H9 (cell line): ENCODE data around the gene CNOT9. TPM values are rescaled to one million over a fixed set of nuclear protein-coding genes. Genes with fewer than 3 reads are reported as not detected.

ENCODE experiments used
- DNase-seq: peaks from one replicate; pipeline ENCODE4 v3.0.0-alpha.2; 2017
- H2AFZ ChIP-seq: one replicate; pipeline ENCODE4 v1.6.1; 2013; ENCODE audit warnings: mild to moderate bottlenecking, low read length, control low read depth, moderate library complexity
- H2AK5ac ChIP-seq: 2 replicates; pipeline ENCODE4 v1.6.1; 2013; ENCODE audit warnings: low read length, control low read depth, mixed read lengths; ENCODE audit not compliant: insufficient read length
- H2BK120ac ChIP-seq: one replicate; pipeline ENCODE4 v1.6.1; 2013; ENCODE audit warnings: low read depth, mild to moderate bottlenecking, low read length, control low read depth, inconsistent platforms; ENCODE audit not compliant: poor library complexity, severe bottlenecking
- H2BK12ac ChIP-seq: 2 replicates; pipeline ENCODE4 v1.6.1; 2013; ENCODE audit warnings: low read length, control low read depth, mixed read lengths, low read depth; ENCODE audit not compliant: insufficient read length
- H2BK15ac ChIP-seq: 2 replicates; pipeline ENCODE4 v1.6.1; 2013; ENCODE audit warnings: low read depth, low read length, control low read depth
- H2BK20ac ChIP-seq: one replicate; pipeline ENCODE4 v1.6.1; 2013; ENCODE audit warnings: low read depth, mild to moderate bottlenecking, low read length, control low read depth, inconsistent platforms; ENCODE audit not compliant: poor library complexity, severe bottlenecking
- H2BK5ac ChIP-seq: 2 replicates; pipeline ENCODE4 v1.6.1; 2013; ENCODE audit warnings: low read length, control low read depth, mixed read lengths; ENCODE audit not compliant: insufficient read length
- H3K14ac ChIP-seq: 2 replicates; pipeline ENCODE4 v1.6.1; 2013; ENCODE audit warnings: low read length, control low read depth; ENCODE audit not compliant: insufficient read depth
- H3K18ac ChIP-seq: 2 replicates; pipeline ENCODE4 v1.6.1; 2013; ENCODE audit warnings: low read depth, mild to moderate bottlenecking, mixed read lengths, low read length, control low read depth; ENCODE audit not compliant: insufficient read length
- H3K23ac ChIP-seq: 2 replicates; pipeline ENCODE4 v1.6.1; 2013; ENCODE audit warnings: low read length, control low read depth, mixed read lengths, low read depth; ENCODE audit not compliant: insufficient read length
- H3K23me2 ChIP-seq: 2 replicates; pipeline ENCODE4 v1.6.1; 2013; ENCODE audit warnings: low read depth, mild to moderate bottlenecking, mixed read lengths, low read length, control low read depth; ENCODE audit not compliant: insufficient read length, poor library complexity, severe bottlenecking
- H3K27ac ChIP-seq: 2 replicates; pipeline ENCODE4 v1.5.1; 2013; ENCODE audit warnings: low read length, control low read depth, mixed read lengths, low read depth; ENCODE audit not compliant: insufficient read length
- H3K27me3 ChIP-seq: 2 replicates; pipeline ENCODE4 v1.6.1; 2013; ENCODE audit warnings: low read length, control low read depth, inconsistent platforms; ENCODE audit not compliant: insufficient read depth
- H3K4ac ChIP-seq: 2 replicates; pipeline ENCODE4 v1.6.1; 2013; ENCODE audit warnings: low read depth, mild to moderate bottlenecking, control low read depth, inconsistent platforms, low read length, moderate library complexity
- H3K4me1 ChIP-seq: 2 replicates; pipeline ENCODE4 v1.6.1; 2013; ENCODE audit warnings: low read length, control low read depth, inconsistent platforms; ENCODE audit not compliant: insufficient read depth
- H3K4me2 ChIP-seq: 2 replicates; pipeline ENCODE4 v1.6.1; 2013; ENCODE audit warnings: low read length, control low read depth, mixed read lengths; ENCODE audit not compliant: insufficient read length, insufficient read depth
- H3K56ac ChIP-seq: 2 replicates; pipeline ENCODE4 v1.6.1; 2013; ENCODE audit warnings: low read depth, mild to moderate bottlenecking, mixed read lengths, low read length, control low read depth; ENCODE audit not compliant: insufficient read length
- H3K79me1 ChIP-seq: 2 replicates; pipeline ENCODE4 v1.6.1; 2013; ENCODE audit warnings: low read depth, mild to moderate bottlenecking, moderate library complexity, low read length, control low read depth, inconsistent platforms; ENCODE audit not compliant: insufficient read depth, poor library complexity, severe bottlenecking
- H3K79me2 ChIP-seq: 2 replicates; pipeline ENCODE4 v1.6.1; 2013; ENCODE audit warnings: low read length, control low read depth, inconsistent platforms; ENCODE audit not compliant: insufficient read depth
- H3K9ac ChIP-seq: 2 replicates; pipeline ENCODE4 v1.6.1; 2013; ENCODE audit warnings: low read length, control low read depth, mixed read lengths; ENCODE audit not compliant: insufficient read length; ENCODE audit errors: extremely low read depth
- H3K9me3 ChIP-seq: one replicate; pipeline ENCODE4 v1.6.1; 2013; ENCODE audit warnings: low read depth, low read length, inconsistent platforms; ENCODE audit not compliant: control insufficient read depth
- H3T11ph ChIP-seq: one replicate; pipeline ENCODE4 v1.6.1; 2013; ENCODE audit warnings: mild to moderate bottlenecking, low read length, control low read depth, inconsistent platforms
- H4K20me1 ChIP-seq: one replicate; pipeline ENCODE4 v1.6.1; 2013; ENCODE audit not compliant: control insufficient read depth, insufficient read length, insufficient read depth
- H4K5ac ChIP-seq: 2 replicates; pipeline ENCODE4 v1.6.1; 2013; ENCODE audit warnings: low read depth, mild to moderate bottlenecking, mixed read lengths, low read length, control low read depth; ENCODE audit not compliant: insufficient read length
- H4K8ac ChIP-seq: replicated peaks from 2 replicates; pipeline ENCODE4 v1.6.1; 2013; ENCODE audit warnings: low read length, control low read depth, mixed read lengths, low read depth; ENCODE audit not compliant: insufficient read length
- H4K91ac ChIP-seq: 2 replicates; pipeline ENCODE4 v1.6.1; 2013; ENCODE audit warnings: low read depth, mild to moderate bottlenecking, moderate library complexity, mixed read lengths, low read length, control low read depth; ENCODE audit not compliant: insufficient read length
- H3K27ac Mint-ChIP-seq, 3 experiments: 2 replicates in 2 of 3; 3 replicates in 1 of 3; pipeline ENCODE4 v1.8.0; 2020 to 2021; ENCODE audit warnings: mixed read lengths in 3 of 3, mild to moderate bottlenecking in 1 of 3, moderate library complexity in 1 of 3
- H3K27me3 Mint-ChIP-seq: 2 replicates; pipeline ENCODE4 v1.8.0; 2021; ENCODE audit warnings: low read depth, mild to moderate bottlenecking, moderate library complexity, mixed read lengths
- H3K36me3 Mint-ChIP-seq, 3 experiments: 2 replicates in 2 of 3; 3 replicates in 1 of 3; pipeline ENCODE4 v1.8.0; 2020 to 2021; ENCODE audit warnings: low read depth in 3 of 3, mixed read lengths in 3 of 3; ENCODE audit not compliant: insufficient read depth in 1 of 3
- H3K4me1 Mint-ChIP-seq, 2 experiments: 2 replicates each; pipeline ENCODE4 v1.8.0; 2020; ENCODE audit warnings: mixed read lengths in 2 of 2
- H3K4me3 Mint-ChIP-seq, 2 experiments: 2 replicates in 1 of 2; 3 replicates in 1 of 2; pipeline ENCODE4 v1.8.0; 2020 to 2021; ENCODE audit warnings: mild to moderate bottlenecking in 2 of 2, mixed read lengths in 2 of 2, moderate library complexity in 1 of 2
- H3K9me3 Mint-ChIP-seq, 2 experiments: 2 replicates in 1 of 2; 3 replicates in 1 of 2; pipeline ENCODE4 v1.8.0; 2020; ENCODE audit warnings: mild to moderate bottlenecking in 2 of 2, mixed read lengths in 2 of 2, moderate library complexity in 1 of 2
- CTCF ChIP-seq: fragments of 200-600 bp; sonication (generic); conservative IDR thresholded peaks from 3 replicates; pipeline ENCODE4 v1.8.0; 2021; ENCODE audit warnings: antibody characterized with exemption, mild to moderate bottlenecking
- WGBS: extraction: QIAGEN DNeasy Blood & Tissue Kit; methylation state at CpG from one replicate; pipeline ENCODE4 v1.1.7; 2013; ENCODE audit warnings: missing lambda C conversion rate, low lambda C conversion rate, mixed read lengths; ENCODE audit not compliant: insufficient read length; ENCODE audit errors: extremely low coverage; 5-methylcytosine and 5-hydroxymethylcytosine counted together
- total RNA-seq: library from RNA; stranded (reverse); gene quantifications from 2 replicates; pipeline ENCODE4 v1.2.1, GENCODE V29; 2021

Gene CNOT9
- total RNA-seq, 1 experiment from 2014 or later = 91.2 TPM

GRCh38 chr2:218585541-218585940 lies 16.9 kb downstream of the CNOT9 start:
- H3K36me3 Mint-ChIP-seq = peaks cover 46 to 90% (median 86%) of the 10 kb centered on the region in 3 experiments; a peak in 6 of 7 replicates
- WGBS = no CpG with 5 or more reads among the region's 1 CpG
- no peak for DNase-seq

More at GRCh38 chr2:218585541-218585940, 16.9 kb downstream of the CNOT9 start:
- Histone ChIP-seq H3K23me2 (no peaks in the 10 kb centered on the region), H2BK15ac (no peak overlapping the region), H3K23ac (no peak overlapping the region), H3K4me2 (no peak overlapping the region), H2BK12ac (no peak overlapping the region), H3K27ac (no peak overlapping the region), H4K5ac (no peak overlapping the region), H4K20me1 (no peaks in the 10 kb centered on the region), H2AFZ (no peak overlapping the region), H2BK20ac (no peak overlapping the region), H2AK5ac (no peak overlapping the region), H3K9ac (no peak overlapping the region), H4K91ac (no peak overlapping the region), H3K4me1 (no peaks in the 10 kb centered on the region), H3K79me2 (peaks cover under 1% of the 10 kb centered on the region; the same call in 1 of the 2 replicates), H3T11ph (no peak overlapping the region), H3K27me3 (no peaks in the 10 kb centered on the region), H3K79me1 (no peaks in the 10 kb centered on the region), H3K9me3 (no peaks in the 10 kb centered on the region), H3K14ac (no peak overlapping the region), H3K56ac (no peak overlapping the region), H3K18ac (no peak overlapping the region), H4K8ac (no peak overlapping the region), H2BK5ac (no peak overlapping the region), H2BK120ac (no peak overlapping the region), H3K4ac (no peak overlapping the region)
- 0 out of 4 replicates have a peak, but pooled peaks cover 0 to 1% of the 10 kb centered on the region in 2 experiments for H3K4me1 Mint-ChIP-seq
- no peaks in the 10 kb centered on the region for H3K27me3 Mint-ChIP-seq
- no peak overlapping the region for H3K4me3 Mint-ChIP-seq
- no peak overlapping the region for H3K27ac Mint-ChIP-seq
- TF ChIP-seq CTCF = no peak
- no peaks in the 10 kb centered on the region for H3K9me3 Mint-ChIP-seq
